ENCODE results near the gene FOXR1. TPM values are rescaled to one million over a fixed set of nuclear protein-coding genes. Genes with fewer than 3 reads are reported as not detected.

The FOXR1 gene
- total and polyA plus RNA-seq, 12 donors: 0.22 TPM; not detected in 11

DNA sequence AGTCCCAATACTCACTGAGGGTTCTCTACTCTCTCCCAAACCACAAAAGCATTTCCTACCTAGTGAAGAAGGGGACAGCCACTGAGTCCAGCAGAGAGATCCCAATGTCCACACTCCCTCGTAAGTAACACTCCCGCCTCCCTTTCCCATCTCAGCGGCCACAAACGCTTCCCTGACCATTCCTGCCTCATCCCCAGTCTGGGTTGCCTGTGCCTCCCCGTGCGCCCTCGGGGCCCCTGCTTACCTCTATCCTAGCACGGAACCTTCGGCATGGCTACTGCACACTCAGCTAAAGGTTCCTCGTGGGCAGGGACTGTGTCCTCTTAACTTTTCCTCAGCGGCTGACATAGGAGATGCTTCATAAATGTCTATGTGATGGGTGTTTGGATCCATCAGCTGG is 14.0 kb upstream of the FOXR1 start:
- WGBS, 4 donors: 74 to 90% (median 80%) methylated on average over 11 of the region's 11 CpGs

DNA sequence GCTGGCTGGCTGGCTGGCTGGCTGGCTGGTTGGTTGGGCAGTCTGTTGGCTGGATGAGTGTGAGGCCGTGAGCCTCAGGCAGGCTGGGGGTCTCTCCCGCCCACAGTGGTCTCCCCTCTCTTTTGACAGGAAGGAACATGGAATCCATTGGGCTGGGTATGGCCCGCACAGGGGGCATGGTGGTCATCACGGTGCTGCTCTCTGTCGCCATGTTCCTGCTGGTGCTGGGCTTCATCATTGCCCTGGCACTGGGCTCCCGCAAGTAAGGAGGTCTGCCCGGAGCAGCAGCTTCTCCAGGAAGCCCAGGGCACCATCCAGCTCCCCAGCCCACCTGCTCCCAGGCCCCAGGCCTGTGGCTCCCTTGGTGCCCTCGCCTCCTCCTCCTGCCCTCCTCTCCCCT is 13.6 kb upstream of the FOXR1 start:
- TF ChIP-seq POLR2A (IDR thresholded peaks at IDR 0.05): no peak
- TF ChIP-seq, protein P1, sequence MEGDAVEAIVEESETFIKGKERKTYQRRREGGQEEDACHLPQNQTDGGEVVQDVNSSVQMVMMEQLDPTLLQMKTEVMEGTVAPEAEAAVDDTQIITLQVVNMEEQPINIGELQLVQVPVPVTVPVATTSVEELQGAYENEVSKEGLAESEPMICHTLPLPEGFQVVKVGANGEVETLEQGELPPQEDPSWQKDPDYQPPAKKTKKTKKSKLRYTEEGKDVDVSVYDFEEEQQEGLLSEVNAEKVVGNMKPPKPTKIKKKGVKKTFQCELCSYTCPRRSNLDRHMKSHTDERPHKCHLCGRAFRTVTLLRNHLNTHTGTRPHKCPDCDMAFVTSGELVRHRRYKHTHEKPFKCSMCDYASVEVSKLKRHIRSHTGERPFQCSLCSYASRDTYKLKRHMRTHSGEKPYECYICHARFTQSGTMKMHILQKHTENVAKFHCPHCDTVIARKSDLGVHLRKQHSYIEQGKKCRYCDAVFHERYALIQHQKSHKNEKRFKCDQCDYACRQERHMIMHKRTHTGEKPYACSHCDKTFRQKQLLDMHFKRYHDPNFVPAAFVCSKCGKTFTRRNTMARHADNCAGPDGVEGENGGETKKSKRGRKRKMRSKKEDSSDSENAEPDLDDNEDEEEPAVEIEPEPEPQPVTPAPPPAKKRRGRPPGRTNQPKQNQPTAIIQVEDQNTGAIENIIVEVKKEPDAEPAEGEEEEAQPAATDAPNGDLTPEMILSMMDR (IDR thresholded peaks at IDR 0.05): no peak
- Histone ChIP-seq H3K27me3 (no peaks in the 10 kb centered on the region), H3K36me3 (replicated peaks in 1 of 2) (no peaks in the 10 kb centered on the region), H3K4me3 (no peak overlapping the region), H3K27ac (no peak overlapping the region), H3K4me1 (replicated peaks in 1 of 2) (no peaks in the 10 kb centered on the region), H3K9me3 (replicated peaks in 1 of 3) (no peaks in the 10 kb centered on the region)
- DNase-seq: no peak
- intact Hi-C loops (cut with DNase I): loop anchor here (5.0 kb wide), 1 partner anchor 271 kb away; no protein-coding TSS in a partner anchor
- 78 to 87% (median 83%) methylated on average over 6 to 8 of the region's 8 CpGs for WGBS, 4 donors

More for the DNA sequence above, 14.0 kb upstream of the FOXR1 start:
- Histone ChIP-seq H3K4me3 (no peak overlapping the region), H3K36me3 (replicated peaks in 1 of 2) (no peaks in the 10 kb centered on the region), H3K27ac (no peak overlapping the region), H3K27me3 (no peaks in the 10 kb centered on the region), H3K4me1 (replicated peaks in 1 of 2) (no peaks in the 10 kb centered on the region), H3K9me3 (replicated peaks in 1 of 3) (no peaks in the 10 kb centered on the region)
- intact Hi-C loops (cut with DNase I): loop anchor here (5.0 kb wide), 1 partner anchor 270 kb away; no protein-coding TSS in a partner anchor
- no peak for TF ChIP-seq POLR2A (IDR thresholded peaks at IDR 0.05)
- TF ChIP-seq, protein P1 (IDR thresholded peaks at IDR 0.05): no peak
- DNase-seq: no peak

DNA sequence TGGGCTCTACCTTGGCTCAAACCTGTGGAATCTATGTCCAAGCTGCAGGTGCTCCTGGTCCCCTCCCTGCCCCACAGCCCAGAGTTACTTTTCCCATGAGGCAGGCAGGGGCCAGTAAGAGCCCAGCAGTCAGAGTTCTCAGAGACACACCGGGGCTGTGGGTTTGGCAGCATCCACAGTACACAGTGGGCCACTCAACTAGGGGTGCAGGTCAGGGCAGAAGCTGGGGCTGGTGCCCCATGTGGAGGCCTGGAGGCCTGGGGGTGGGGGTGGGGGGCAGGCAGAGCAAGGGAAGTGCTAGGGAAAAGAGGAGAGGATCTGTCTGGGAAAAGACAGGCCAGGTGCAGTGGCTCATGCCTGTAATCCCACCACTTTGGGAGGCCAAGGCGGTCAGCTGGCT is 13.0 kb upstream of the FOXR1 start:
- no peaks in the 10 kb centered on the region for H3K4me1 ChIP-seq (replicated peaks in 1 of 2)
- H3K27ac ChIP-seq: no peak overlapping the region
- no peak for DNase-seq
- no peaks in the 10 kb centered on the region for H3K36me3 ChIP-seq (replicated peaks in 1 of 2)
- intact Hi-C loops (cut with DNase I): loop anchor here (5.0 kb wide), 1 partner anchor 271 kb away; no protein-coding TSS in a partner anchor
- no peak overlapping the region for H3K4me3 ChIP-seq
- H3K9me3 ChIP-seq (replicated peaks in 1 of 3): no peaks in the 10 kb centered on the region
- 56 to 94% (median 89%) methylated on average over 1 to 2 of the region's 2 CpGs for WGBS, 4 donors
- no peaks in the 10 kb centered on the region for H3K27me3 ChIP-seq
- TF ChIP-seq, protein P1 (IDR thresholded peaks at IDR 0.05): no peak

DNA sequence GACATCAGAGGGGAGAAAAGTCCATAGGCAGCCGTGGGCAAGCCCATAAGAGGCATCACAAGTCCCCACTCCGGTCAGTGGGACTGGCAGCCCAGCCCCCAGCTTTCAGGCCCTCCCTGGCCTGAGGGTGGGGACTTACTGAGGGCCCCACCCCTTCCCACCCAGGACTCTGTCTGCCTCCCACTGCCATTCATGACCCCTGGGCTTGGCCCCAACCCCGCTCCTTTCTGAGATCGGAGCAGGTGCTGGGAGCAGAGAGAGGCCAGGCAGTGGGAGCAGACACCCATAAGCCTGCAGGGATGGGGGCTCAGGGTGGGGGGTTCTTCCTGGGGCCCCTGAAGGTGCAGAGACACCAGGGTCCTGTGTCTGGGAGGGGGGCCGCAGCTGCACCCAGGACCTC is 10.4 kb upstream of the FOXR1 start:
- WGBS, 4 donors: 82 to 100% (median 84%) methylated on average over 2 to 5 of the region's 5 CpGs
- Histone ChIP-seq H3K36me3 (replicated peaks in 1 of 2) (no peaks in the 10 kb centered on the region), H3K27ac (no peak overlapping the region), H3K9me3 (replicated peaks in 1 of 3) (no peaks in the 10 kb centered on the region), H3K4me3 (no peak overlapping the region), H3K4me1 (replicated peaks in 1 of 2) (no peaks in the 10 kb centered on the region), H3K27me3 (no peaks in the 10 kb centered on the region)
- intact Hi-C loops (cut with DNase I): no loop called here
- DNase-seq: no peak
- no peak for TF ChIP-seq POLR2A (IDR thresholded peaks at IDR 0.05)
- TF ChIP-seq, protein P1 (IDR thresholded peaks at IDR 0.05): no peak
